H1 (cell line): Measurements from ENCODE around the gene FRMD4A. TPM values are rescaled to one million over a fixed set of nuclear protein-coding genes. Genes with fewer than 3 reads are reported as not detected.
A peak's percentile ranks its signal among the peaks of the same experiment; 100 is the strongest.

Experiments
- CTCF ChIA-PET: fragments of 300-600 bp; sonication (Branson Sonifier 250); formaldehyde crosslinking; loops from one replicate; lab custom pipeline; 2021; ENCODE audit not compliant: partially characterized antibody; lab: Charles Lee
- POLR2A ChIA-PET: fragments of 300-600 bp; sonication (Branson Sonifier 250); formaldehyde crosslinking; loops from one replicate; lab custom pipeline; 2021; ENCODE audit warnings: inconsistent platforms; ENCODE audit not compliant: partially characterized antibody; lab: Charles Lee
- DNase-seq, 2 experiments: peaks; one replicate each; pipeline versions ENCODE4 v3.0.0 to v3.0.0-alpha.2; 2010 to 2022; ENCODE audit warnings: low spot score in 2 of 2, low read depth in 1 of 2, mixed read lengths in 1 of 2
- FAIRE-seq: peaks from 2 replicates; lab custom pipeline; 2011; peaks lifted over from hg19 to GRCh38; lab: Jason Lieb, UNC
- H2AFZ ChIP-seq: 2 replicates; pipeline ENCODE4 v1.8.1; 2012; ENCODE audit warnings: low read length, inconsistent platforms
- H2AK5ac ChIP-seq: 2 replicates; pipeline ENCODE4 v1.6.1; 2013; ENCODE audit warnings: low read depth, low read length
- H2BK120ac ChIP-seq: replicated peaks from 2 replicates; pipeline ENCODE3; 2013; ENCODE audit warnings: low read depth, low read length, inconsistent platforms
- H2BK12ac ChIP-seq: 2 replicates; pipeline ENCODE4 v1.6.1; 2013; ENCODE audit warnings: low read depth, low read length
- H2BK15ac ChIP-seq: 2 replicates; pipeline ENCODE4 v1.6.1; 2013; ENCODE audit warnings: low read length
- H2BK20ac ChIP-seq: 2 replicates; pipeline ENCODE4 v1.6.1; 2013; ENCODE audit warnings: low read length
- H2BK5ac ChIP-seq: 2 replicates; pipeline ENCODE4 v1.6.1; 2013; ENCODE audit warnings: low read depth, low read length
- H3K14ac ChIP-seq: 2 replicates; pipeline ENCODE4 v1.6.1; 2013; ENCODE audit warnings: inconsistent platforms; ENCODE audit not compliant: insufficient read length
- H3K18ac ChIP-seq: 2 replicates; pipeline ENCODE4 v1.6.1; 2013; ENCODE audit warnings: low read length; ENCODE audit errors: extremely low read depth
- H3K23ac ChIP-seq: 2 replicates; pipeline ENCODE4 v1.6.1; 2013; ENCODE audit warnings: inconsistent platforms; ENCODE audit not compliant: insufficient read length
- H3K23me2 ChIP-seq: 2 replicates; pipeline ENCODE4 v1.6.1; 2013; ENCODE audit warnings: low read depth, low read length
- H3K27ac ChIP-seq: 2 replicates; pipeline ENCODE4 v1.6.1; 2011; ENCODE audit warnings: low read depth, low read length, inconsistent platforms
- H3K27me3 ChIP-seq, 4 experiments: replicated peaks in 1 of 4; 1 replicate in 1 of 4; 2 replicates in 3 of 4; pipeline versions ENCODE4 v1.6.1 to v1.8.1; 2011 to 2013; ENCODE audit warnings: low read length in 3 of 4, mild to moderate bottlenecking in 3 of 4, inconsistent platforms in 2 of 4, mixed read lengths in 2 of 4, moderate library complexity in 1 of 4; ENCODE audit not compliant: control insufficient read depth in 3 of 4, insufficient read depth in 3 of 4; ENCODE audit errors: extremely low read depth in 1 of 4
- H3K36me3 ChIP-seq, 4 experiments: 2 replicates each; pipeline versions ENCODE4 v1.6.1 to v1.8.1; 2011 to 2013; ENCODE audit warnings: mild to moderate bottlenecking in 4 of 4, low read length in 3 of 4, moderate library complexity in 2 of 4, control low read depth in 1 of 4, inconsistent platforms in 1 of 4; ENCODE audit not compliant: insufficient read depth in 4 of 4, control insufficient read depth in 2 of 4
- H3K4ac ChIP-seq: replicated peaks from 2 replicates; pipeline ENCODE3; 2013; ENCODE audit warnings: low read length, low read depth, mixed read lengths, inconsistent platforms; ENCODE audit not compliant: insufficient read length
- H3K4me1 ChIP-seq, 4 experiments: replicated peaks in 1 of 4; 1 replicate in 1 of 4; 2 replicates in 3 of 4; pipeline versions ENCODE4 v1.6.1 to v1.8.1; 2011 to 2013; ENCODE audit warnings: low read length in 3 of 4, inconsistent platforms in 2 of 4, mixed read lengths in 1 of 4; ENCODE audit not compliant: insufficient read depth in 4 of 4, control insufficient read depth in 3 of 4
- H3K4me2 ChIP-seq, 2 experiments: 2 replicates each; pipeline versions ENCODE4 v1.6.1 to v1.8.1; 2011 to 2013; ENCODE audit warnings: low read depth in 2 of 2, low read length in 2 of 2, control low read depth in 1 of 2, inconsistent platforms in 1 of 2, mild to moderate bottlenecking in 1 of 2; ENCODE audit not compliant: insufficient read depth in 1 of 2
- H3K4me3 ChIP-seq, 4 experiments: fragments of 200-600, 300-600 bp in 1 of 4; sonication (generic), shearing (Covaris generic), sonication (Bioruptor Twin) in 1 of 4; 2 replicates each; pipeline versions ENCODE4 v1.5.1 to v1.8.1; 2011 to 2016; ENCODE audit warnings: low read length in 4 of 4, low read depth in 3 of 4, control low read depth in 2 of 4, inconsistent platforms in 2 of 4, mild to moderate bottlenecking in 2 of 4, mixed read lengths in 1 of 4, moderate library complexity in 1 of 4; ENCODE audit not compliant: insufficient read depth in 2 of 4; ENCODE audit errors: extremely low read depth in 1 of 4
- H3K56ac ChIP-seq: replicated peaks from 2 replicates; pipeline ENCODE3; 2013; ENCODE audit warnings: low read depth, mild to moderate bottlenecking, mixed read lengths, low read length, inconsistent platforms; ENCODE audit not compliant: insufficient read length
- H3K79me1 ChIP-seq: 2 replicates; pipeline ENCODE4 v1.6.1; 2013; ENCODE audit warnings: low read depth, low read length, control low read depth
- H3K79me2 ChIP-seq, 2 experiments: 2 replicates each; pipeline versions ENCODE4 v1.6.1 to v1.8.1; 2012 to 2013; ENCODE audit warnings: low read length in 2 of 2, mild to moderate bottlenecking in 2 of 2, inconsistent platforms in 1 of 2; ENCODE audit not compliant: insufficient read depth in 2 of 2, control insufficient read depth in 1 of 2
- H3K9ac ChIP-seq, 4 experiments: replicated peaks in 1 of 4; 1 replicate in 1 of 4; 2 replicates in 3 of 4; pipeline versions ENCODE4 v1.6.1 to v1.8.1; 2011 to 2013; ENCODE audit warnings: low read depth in 3 of 4, low read length in 3 of 4, control low read depth in 2 of 4, mild to moderate bottlenecking in 2 of 4, moderate library complexity in 2 of 4, inconsistent platforms in 1 of 4; ENCODE audit errors: extremely low read depth in 1 of 4
- H3K9me3 ChIP-seq, 2 experiments: 2 replicates each; pipeline versions ENCODE4 v1.6.1 to v1.8.1; 2012 to 2013; ENCODE audit warnings: mild to moderate bottlenecking in 2 of 2, moderate library complexity in 2 of 2, control low read depth in 1 of 2, inconsistent platforms in 1 of 2, low read depth in 1 of 2, low read length in 1 of 2, mixed read lengths in 1 of 2; ENCODE audit not compliant: insufficient read depth in 2 of 2
- H4K20me1 ChIP-seq, 2 experiments: replicated peaks in 1 of 2; 2 replicates each; pipeline versions ENCODE3 to v1.8.1; 2011 to 2013; ENCODE audit warnings: inconsistent platforms in 2 of 2, low read length in 2 of 2, mild to moderate bottlenecking in 1 of 2; ENCODE audit not compliant: insufficient read depth in 2 of 2, control insufficient read depth in 1 of 2
- H4K5ac ChIP-seq: 2 replicates; pipeline ENCODE4 v1.6.1; 2013; ENCODE audit warnings: low read length, low read depth, mixed read lengths, inconsistent platforms; ENCODE audit not compliant: insufficient read length
- H4K8ac ChIP-seq: 2 replicates; pipeline ENCODE4 v1.8.0; 2013; ENCODE audit warnings: mild to moderate bottlenecking, moderate library complexity, low read length, inconsistent platforms; ENCODE audit not compliant: insufficient read depth; ENCODE audit errors: extremely low read depth
- H4K91ac ChIP-seq: replicated peaks from 2 replicates; pipeline ENCODE3; 2013; ENCODE audit warnings: low read length, mixed read lengths, inconsistent platforms; ENCODE audit not compliant: insufficient read length
- ATF2 ChIP-seq: IDR thresholded peaks from 2 replicates; pipeline ENCODE4 v1.6.1; 2012; ENCODE audit warnings: low read length, inconsistent platforms
- CBX5 ChIP-seq: fragments of 300-800, 300-1000 bp; sonication (generic); IDR thresholded peaks from 2 replicates; pipeline ENCODE4 v1.7.1; 2016; ENCODE audit warnings: antibody characterized with exemption, low read length, low read depth
- CHD1 ChIP-seq: IDR thresholded peaks from 2 replicates; pipeline ENCODE4 v1.6.1; 2012; ENCODE audit warnings: low read depth, low read length, improper control_type of control experiment
- EGR1 ChIP-seq: IDR thresholded peaks from 2 replicates; pipeline ENCODE4 v1.6.1; 2011; ENCODE audit warnings: low read depth, low read length, borderline replicate concordance
- HDAC6 ChIP-seq: IDR thresholded peaks from one replicate; pipeline ENCODE4 v1.7.1; 2012; ENCODE audit warnings: low read depth, mild to moderate bottlenecking, inconsistent platforms, low read length, moderate library complexity
- JUN ChIP-seq: IDR thresholded peaks from 2 replicates; pipeline ENCODE4 v1.6.1; 2011; ENCODE audit warnings: low read depth, mild to moderate bottlenecking, improper control_type of control experiment, low read length
- MAX ChIP-seq: IDR thresholded peaks from 2 replicates; pipeline ENCODE4 v1.6.1; 2012; ENCODE audit warnings: inconsistent platforms
- NRF1 ChIP-seq: IDR thresholded peaks from 2 replicates; pipeline ENCODE4 v1.6.1; 2011; ENCODE audit warnings: mild to moderate bottlenecking, low read depth, low read length, improper control_type of control experiment
- RBBP5 ChIP-seq: IDR thresholded peaks from 2 replicates; pipeline ENCODE4 v1.7.1; 2012; ENCODE audit warnings: low read depth, mild to moderate bottlenecking, inconsistent platforms, low read length, moderate library complexity, borderline replicate concordance
- SIN3A ChIP-seq, 2 experiments: IDR thresholded peaks in 1 of 2; conservative IDR thresholded peaks in 1 of 2; 2 replicates each; pipeline ENCODE4 v1.6.1; 2011 to 2012; ENCODE audit warnings: low read length in 2 of 2, improper control_type of control experiment in 1 of 2, low read depth in 1 of 2, mild to moderate bottlenecking in 1 of 2
- WGBS, 2 experiments: shearing (Covaris generic) in 1 of 2; methylation state at CpG; one replicate each; pipeline versions ENCODE4 v1.1.6 to v1.1.7; 2013 to 2015; ENCODE audit warnings: low lambda C conversion rate in 2 of 2, mixed read lengths in 2 of 2, inconsistent platforms in 1 of 2, low coverage in 1 of 2, missing lambda C conversion rate in 1 of 2; ENCODE audit not compliant: insufficient replicate concordance in 2 of 2, insufficient coverage in 1 of 2, insufficient read length in 1 of 2; ENCODE audit errors: extremely low coverage in 1 of 2, missing lambda C conversion rate in 1 of 2; 5-methylcytosine and 5-hydroxymethylcytosine counted together
- polyA plus RNA-seq, 7 experiments: library from polyadenylated mRNA; depleted of rRNA in 3 of 7; stranded (reverse) in 5 of 7; unstranded in 2 of 7; fragments of >200 nt in 5 of 7; fragments of 200-250 nt in 2 of 7; gene quantifications; 1 replicate in 5 of 7; 2 replicates in 1 of 7; 4 replicates in 1 of 7; pipeline versions ENCODE4 v1.2.1 to v1.2.3, GENCODE V29; 2011 to 2013; ENCODE audit warnings: missing spikeins in 2 of 7, mixed read lengths in 2 of 7
- total RNA-seq: library from RNA; stranded (reverse); fragmentation: NEBNext Ultra II Directional; extraction: Animal tissue kit (Norgen Biotek cat#: 25700); gene quantifications from 2 replicates; pipeline ENCODE4 v1.2.1, GENCODE V29; 2021

FRMD4A gene
- total and polyA plus RNA-seq, 2 of the 8 experiments (the other 6 are each of a cell fraction or from before 2014, with no cell fraction given): 38.6 to 39.6 TPM

- no peak overlapping the region for H2AK5ac ChIP-seq
- ChIA-PET CTCF (interaction anchor here (1.0 to 3.1 kb wide), 4 partner anchors 16 to 193 kb away, joined by 3 to 14 read pairs (median 4); no protein-coding TSS in a partner anchor), POLR2A (no interaction called here)
- no peak overlapping the region for H3K23ac ChIP-seq
- H4K91ac ChIP-seq: no peak overlapping the region
- H3K14ac ChIP-seq: no peak overlapping the region
- WGBS, 2 experiments: 90% methylated on average over 8 of the region's 8 CpGs; no CpG with 5 or more reads in 1 of the 2 experiments
- peaks cover 0 to 6% (median 3%) of the 10 kb centered on the region in 4 experiments; a peak in 3 of 7 replicates for H3K4me1 ChIP-seq
- H3K79me1 ChIP-seq: no peaks in the 10 kb centered on the region
- H2BK120ac ChIP-seq: no peak overlapping the region
- no peak overlapping the region; the same call in 1 of the 2 replicates for H2BK12ac ChIP-seq
- DNase-seq: no peak
- H3K18ac ChIP-seq: no peak overlapping the region
- no peaks in the 10 kb centered on the region for H3K9me3 ChIP-seq
- no peaks in the 10 kb centered on the region for H3K27me3 ChIP-seq
- no peak overlapping the region for H2BK20ac ChIP-seq
- 0 out of 2 replicates have a peak overlapping the region, but pooled peaks have one; percentile 38 for H2AFZ ChIP-seq
- no peak overlapping the region for H4K8ac ChIP-seq
- H3K56ac ChIP-seq: no peak overlapping the region
- H4K5ac ChIP-seq: no peak overlapping the region
- no peak overlapping the region for H2BK15ac ChIP-seq
- H4K20me1 ChIP-seq: no peaks in the 10 kb centered on the region
- no peak overlapping the region for H2BK5ac ChIP-seq
- no peaks in the 10 kb centered on the region for H3K36me3 ChIP-seq
- H3K4ac ChIP-seq: no peak overlapping the region
- FAIRE-seq: no peak
- no peaks in the 10 kb centered on the region; the same call in 1 of the 2 replicates for H3K23me2 ChIP-seq
- no peak overlapping the region for H3K4me2 ChIP-seq
- no peak overlapping the region for H3K4me3 ChIP-seq
- H3K9ac ChIP-seq: no peak overlapping the region
- H3K79me2 ChIP-seq: no peaks in the 10 kb centered on the region
- no peak overlapping the region for H3K27ac ChIP-seq
- TF ChIP-seq NRF1 (no peak), CHD1 (no peak), RBBP5 (no peak), JUN (no peak), ATF2 (no peak), EGR1 (no peak), HDAC6 (no peak), MAX (no peak), CBX5 (no peak), SIN3A (conservative IDR thresholded peaks at IDR 0.05 in 1 of 2, IDR thresholded peaks at IDR 0.05 in 1 of 2; ENCODE audit: low read depth in 1 of 2, low read length in 2 of 2) (no peak)
Measured at GRCh38 chr10:14379556-14380280, 49.0 kb upstream of the FRMD4A start.
